OCI-LY3 (cell line): ENCODE measurements around the gene CRYM.
"Not testable (repeated sequence)": the region's sequence is repeated elsewhere in the genome, so short reads cannot be mapped to it uniquely, and the experiment has no call there.

Experiments
- EZH2phosphoT487 ChIP-seq: fragments of 200-600 bp; shearing (Covaris generic); IDR thresholded peaks from 2 replicates; pipeline ENCODE4 v1.6.1; 2018; ENCODE audit warnings: antibody characterized with exemption, mixed run types, low read depth
- TF ChIP-seq, protein P1 (sequence below): fragments of 200-600, 300-600 bp; sonication (generic); IDR thresholded peaks from 2 replicates; pipeline ENCODE4 v1.5.1; 2014; ENCODE audit warnings: antibody characterized with exemption, low read length, low read depth

DNA sequence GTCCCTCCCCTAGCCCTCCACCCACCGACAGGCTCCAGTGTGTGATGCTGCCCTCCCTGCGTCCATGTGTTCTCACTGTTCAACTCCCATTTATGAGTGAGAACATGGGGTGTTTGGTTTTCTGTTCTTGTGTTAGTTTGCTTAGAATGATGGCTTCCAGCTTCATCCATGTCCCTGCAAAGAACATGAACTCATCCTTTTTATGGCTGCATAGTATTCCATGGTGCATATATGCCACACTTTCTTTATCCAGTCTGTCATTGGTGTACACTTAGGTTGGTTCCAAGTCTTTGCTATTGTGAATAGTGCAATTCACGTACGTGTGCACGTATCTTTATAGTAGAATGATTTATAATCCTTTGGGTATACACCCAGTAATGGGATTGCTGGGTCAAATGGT, 28.6 kb upstream of the CRYM start:
- TF ChIP-seq, protein P1, sequence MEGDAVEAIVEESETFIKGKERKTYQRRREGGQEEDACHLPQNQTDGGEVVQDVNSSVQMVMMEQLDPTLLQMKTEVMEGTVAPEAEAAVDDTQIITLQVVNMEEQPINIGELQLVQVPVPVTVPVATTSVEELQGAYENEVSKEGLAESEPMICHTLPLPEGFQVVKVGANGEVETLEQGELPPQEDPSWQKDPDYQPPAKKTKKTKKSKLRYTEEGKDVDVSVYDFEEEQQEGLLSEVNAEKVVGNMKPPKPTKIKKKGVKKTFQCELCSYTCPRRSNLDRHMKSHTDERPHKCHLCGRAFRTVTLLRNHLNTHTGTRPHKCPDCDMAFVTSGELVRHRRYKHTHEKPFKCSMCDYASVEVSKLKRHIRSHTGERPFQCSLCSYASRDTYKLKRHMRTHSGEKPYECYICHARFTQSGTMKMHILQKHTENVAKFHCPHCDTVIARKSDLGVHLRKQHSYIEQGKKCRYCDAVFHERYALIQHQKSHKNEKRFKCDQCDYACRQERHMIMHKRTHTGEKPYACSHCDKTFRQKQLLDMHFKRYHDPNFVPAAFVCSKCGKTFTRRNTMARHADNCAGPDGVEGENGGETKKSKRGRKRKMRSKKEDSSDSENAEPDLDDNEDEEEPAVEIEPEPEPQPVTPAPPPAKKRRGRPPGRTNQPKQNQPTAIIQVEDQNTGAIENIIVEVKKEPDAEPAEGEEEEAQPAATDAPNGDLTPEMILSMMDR: not testable (repeated sequence)
- TF ChIP-seq EZH2phosphoT487: not testable (repeated sequence)
